GM12872 (cell line): Measurements from ENCODE around the gene KLC1.

Experiments used
- TF ChIP-seq, protein P1 (sequence below): IDR thresholded peaks from 3 replicates; pipeline ENCODE4 v1.5.1; 2011; ENCODE audit warnings: low read depth, mild to moderate bottlenecking, low read length, moderate library complexity; ENCODE audit not compliant: insufficient read depth

The KLC1 gene

GRCh38 chr14:103721334-103722120, 92.5 kb downstream of the KLC1 start:
- TF ChIP-seq, protein P1, sequence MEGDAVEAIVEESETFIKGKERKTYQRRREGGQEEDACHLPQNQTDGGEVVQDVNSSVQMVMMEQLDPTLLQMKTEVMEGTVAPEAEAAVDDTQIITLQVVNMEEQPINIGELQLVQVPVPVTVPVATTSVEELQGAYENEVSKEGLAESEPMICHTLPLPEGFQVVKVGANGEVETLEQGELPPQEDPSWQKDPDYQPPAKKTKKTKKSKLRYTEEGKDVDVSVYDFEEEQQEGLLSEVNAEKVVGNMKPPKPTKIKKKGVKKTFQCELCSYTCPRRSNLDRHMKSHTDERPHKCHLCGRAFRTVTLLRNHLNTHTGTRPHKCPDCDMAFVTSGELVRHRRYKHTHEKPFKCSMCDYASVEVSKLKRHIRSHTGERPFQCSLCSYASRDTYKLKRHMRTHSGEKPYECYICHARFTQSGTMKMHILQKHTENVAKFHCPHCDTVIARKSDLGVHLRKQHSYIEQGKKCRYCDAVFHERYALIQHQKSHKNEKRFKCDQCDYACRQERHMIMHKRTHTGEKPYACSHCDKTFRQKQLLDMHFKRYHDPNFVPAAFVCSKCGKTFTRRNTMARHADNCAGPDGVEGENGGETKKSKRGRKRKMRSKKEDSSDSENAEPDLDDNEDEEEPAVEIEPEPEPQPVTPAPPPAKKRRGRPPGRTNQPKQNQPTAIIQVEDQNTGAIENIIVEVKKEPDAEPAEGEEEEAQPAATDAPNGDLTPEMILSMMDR = no peak

DNA sequence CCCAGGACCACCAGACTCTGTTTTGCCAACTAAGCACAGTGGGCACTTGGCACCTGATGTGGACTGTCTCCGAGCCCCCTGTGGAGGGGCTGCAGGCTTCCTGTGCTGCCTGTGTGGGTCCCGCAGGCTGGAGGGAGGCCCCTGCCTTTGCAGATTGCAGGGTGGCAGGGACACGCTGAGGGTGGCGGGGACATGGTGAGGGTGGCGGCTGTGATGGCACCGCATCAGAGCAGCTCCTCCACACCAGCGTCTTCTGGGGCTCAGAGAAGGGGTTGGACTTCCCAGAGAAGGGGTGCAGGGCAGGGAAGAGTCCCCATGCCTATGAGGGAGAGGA, 94.7 kb downstream of the KLC1 start:
- TF ChIP-seq, protein P1 = no peak

GRCh38 chr14:103724116-103724515, 95.1 kb downstream of the KLC1 start:
- TF ChIP-seq, protein P1 = no peak

GRCh38 chr14:103725001-103725682, 96.1 kb downstream of the KLC1 start:
- TF ChIP-seq, protein P1 = no peak

DNA sequence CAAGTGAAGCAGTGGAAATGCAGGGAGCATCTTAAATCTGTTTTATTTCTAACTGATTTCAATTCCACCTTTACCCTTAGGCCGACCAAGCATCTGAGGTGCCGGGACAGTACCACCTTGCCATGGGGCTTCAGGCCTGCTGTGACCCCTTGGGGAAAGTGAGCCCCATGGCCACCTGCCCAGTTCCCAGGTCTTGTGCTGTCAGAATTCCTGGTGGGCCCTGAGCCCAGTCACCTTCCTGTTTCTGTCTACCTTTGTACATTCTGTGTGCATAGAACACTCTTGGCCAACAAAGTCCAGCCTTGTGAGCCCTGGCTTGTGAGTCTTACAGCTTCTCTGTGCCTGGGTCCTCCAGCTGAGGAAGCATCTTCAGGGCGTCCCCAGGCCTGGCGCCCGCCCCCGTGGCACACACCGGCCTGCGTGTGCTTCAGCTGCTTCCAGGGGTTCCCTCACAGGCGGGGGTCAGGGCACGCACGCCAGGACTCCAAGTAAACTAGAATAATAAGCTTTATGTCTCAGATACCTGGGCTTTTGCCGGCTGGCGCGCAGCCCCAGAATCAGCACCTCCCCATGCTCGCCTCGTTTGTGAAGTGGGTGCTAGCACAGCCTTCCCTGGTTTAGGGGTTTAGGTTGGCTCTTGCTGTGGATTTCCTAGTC, 96.9 kb downstream of the KLC1 start:
- TF ChIP-seq, protein P1 = no peak

GRCh38 chr14:103726474-103726873, 97.5 kb downstream of the KLC1 start:
- TF ChIP-seq, protein P1 = no peak

- TF ChIP-seq, protein P1 = no peak
Measured at GRCh38 chr14:103727313-103727980, 98.4 kb downstream of the KLC1 start.
